ENCODE results near the gene SLC45A3.
"Not testable (repeated sequence)": the region's sequence is repeated elsewhere in the genome, so short reads cannot be mapped to it uniquely, and the experiment has no call there.

The SLC45A3 gene, protein sequence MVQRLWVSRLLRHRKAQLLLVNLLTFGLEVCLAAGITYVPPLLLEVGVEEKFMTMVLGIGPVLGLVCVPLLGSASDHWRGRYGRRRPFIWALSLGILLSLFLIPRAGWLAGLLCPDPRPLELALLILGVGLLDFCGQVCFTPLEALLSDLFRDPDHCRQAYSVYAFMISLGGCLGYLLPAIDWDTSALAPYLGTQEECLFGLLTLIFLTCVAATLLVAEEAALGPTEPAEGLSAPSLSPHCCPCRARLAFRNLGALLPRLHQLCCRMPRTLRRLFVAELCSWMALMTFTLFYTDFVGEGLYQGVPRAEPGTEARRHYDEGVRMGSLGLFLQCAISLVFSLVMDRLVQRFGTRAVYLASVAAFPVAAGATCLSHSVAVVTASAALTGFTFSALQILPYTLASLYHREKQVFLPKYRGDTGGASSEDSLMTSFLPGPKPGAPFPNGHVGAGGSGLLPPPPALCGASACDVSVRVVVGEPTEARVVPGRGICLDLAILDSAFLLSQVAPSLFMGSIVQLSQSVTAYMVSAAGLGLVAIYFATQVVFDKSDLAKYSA

GRCh38 chr1:205680073-205680851, at the start of gene SLC45A3:
Gene SLC45A3 (minus strand): TSS chr1:205680509. CDS start chr1:205664656, 15,853 bp downstream.
- no peak for DNase-seq (ENCODE audit: low read depth in 2 of 2)

GRCh38 chr1:205726619-205727125, 46.4 kb upstream of the SLC45A3 start:
- DNase-seq (ENCODE audit: low read depth in 2 of 2): no peak

GRCh38 chr1:205725514-205725913, 45.2 kb upstream of the SLC45A3 start:
- no peak for DNase-seq (ENCODE audit: low read depth in 2 of 2)

GRCh38 chr1:205720740-205721139, 40.4 kb upstream of the SLC45A3 start:
- not testable (repeated sequence) for DNase-seq (ENCODE audit: low read depth in 2 of 2)

DNA sequence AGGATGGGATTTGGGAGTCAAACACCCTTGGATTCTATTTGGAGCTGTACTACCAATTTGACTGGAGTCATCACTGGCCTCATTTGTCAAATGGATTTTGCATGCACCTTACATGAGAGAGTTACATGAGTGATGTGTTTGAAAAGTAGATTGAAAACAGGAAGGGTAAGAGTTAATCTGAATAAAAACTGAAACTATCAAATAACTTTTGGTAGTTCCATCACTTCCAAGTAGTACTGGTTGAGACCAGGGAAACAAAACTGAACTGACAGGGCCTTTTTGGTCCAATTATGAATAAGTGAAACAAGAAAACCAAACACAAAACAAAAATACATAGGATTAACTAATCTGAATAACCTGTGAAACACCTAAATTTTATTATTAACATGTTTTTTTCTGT, 39.5 kb upstream of the SLC45A3 start:
- DNase-seq (ENCODE audit: low read depth in 2 of 2): no peak

DNA sequence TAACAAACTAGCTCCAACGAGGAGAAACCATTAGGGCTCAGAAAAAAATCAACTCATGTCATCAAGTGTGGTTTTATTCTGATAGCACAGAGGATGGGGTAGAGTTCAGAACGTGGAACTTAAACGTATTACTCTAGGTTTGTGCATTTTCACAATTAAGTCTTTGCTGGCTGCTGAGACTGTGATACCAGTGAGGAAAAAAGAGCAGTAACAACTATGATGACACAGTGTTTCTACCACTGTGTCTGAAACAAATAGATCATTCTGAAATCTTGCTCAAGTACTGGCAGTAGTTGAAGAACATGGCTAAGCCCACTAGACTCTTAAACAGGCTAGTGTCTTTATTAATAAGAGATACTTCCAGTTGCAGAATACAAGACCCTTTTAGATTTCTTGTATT, 38.7 kb upstream of the SLC45A3 start:
- DNase-seq (ENCODE audit: low read depth in 2 of 2): no peak

- no peak for DNase-seq (ENCODE audit: low read depth in 2 of 2)
Measured at GRCh38 chr1:205716371-205717132, 36.2 kb upstream of the SLC45A3 start.

DNA sequence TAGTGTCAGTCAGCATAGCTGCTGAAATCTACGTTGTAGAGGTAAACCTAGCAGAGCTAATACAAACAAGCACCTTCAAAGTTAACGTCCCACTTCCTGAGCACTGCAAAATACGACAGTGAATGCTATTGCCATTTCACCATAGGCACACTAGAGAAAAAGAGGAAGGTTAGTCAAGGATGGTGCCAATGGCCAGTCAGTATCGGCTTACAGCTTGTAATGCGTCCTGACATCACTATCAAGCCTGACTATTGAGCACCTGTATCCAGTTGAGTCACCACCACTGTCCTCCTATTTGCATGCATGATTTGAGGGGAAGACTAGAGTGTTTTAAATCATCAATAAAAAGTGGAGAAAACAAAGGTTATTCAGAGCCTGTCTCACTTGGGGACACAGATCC, 35.3 kb upstream of the SLC45A3 start:
- no peak for DNase-seq (ENCODE audit: low read depth in 2 of 2)

DNA sequence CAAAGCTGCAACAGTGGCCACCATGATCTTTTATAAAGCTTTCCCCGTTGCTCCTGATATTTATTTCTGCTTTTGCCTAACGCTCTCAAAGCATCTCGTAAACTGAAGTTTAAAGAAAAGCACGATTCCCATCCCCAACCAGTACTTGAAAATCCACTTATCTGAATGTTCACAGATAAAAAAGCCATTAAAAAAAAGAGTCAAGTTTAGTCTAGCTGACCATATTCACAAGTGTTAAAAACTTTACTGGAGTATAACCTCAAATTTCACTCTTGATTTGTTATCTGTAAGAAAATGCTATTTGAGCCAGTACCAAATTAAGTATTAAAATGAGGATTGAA, 34.6 kb upstream of the SLC45A3 start:
- no peak for DNase-seq (ENCODE audit: low read depth in 2 of 2)

DNA sequence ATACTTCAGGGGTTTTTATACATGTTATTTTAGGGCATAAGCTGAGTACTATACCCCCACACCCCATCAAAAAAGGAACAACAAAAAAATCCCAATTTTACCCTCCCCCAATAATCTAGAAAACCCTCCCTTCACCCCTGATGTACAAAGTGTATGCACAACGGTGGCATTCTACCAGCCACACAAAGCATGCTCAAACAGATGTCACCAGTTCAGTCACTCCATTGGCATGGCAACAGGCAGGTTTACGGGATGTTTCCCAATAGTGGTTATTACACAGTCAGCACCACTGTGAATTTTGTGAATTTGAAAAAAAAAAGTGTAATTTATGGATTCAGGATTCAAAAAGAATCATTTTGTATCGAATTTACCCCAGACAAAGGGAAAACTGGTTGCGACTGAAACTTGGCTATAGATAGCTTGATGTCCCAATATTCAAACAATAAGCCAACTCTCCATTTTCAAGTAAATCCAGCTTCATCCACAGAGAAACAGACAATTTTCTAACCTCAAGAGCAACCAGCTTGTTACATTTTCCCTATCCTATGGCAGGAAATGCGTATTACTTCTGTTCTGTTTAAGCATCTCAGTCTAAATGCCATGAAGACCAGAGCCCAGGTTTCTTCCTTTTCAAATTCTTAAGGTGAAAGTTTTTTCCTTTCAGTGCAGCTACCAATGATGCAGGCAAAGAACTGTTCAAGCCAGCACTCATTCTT, 34.0 kb upstream of the SLC45A3 start:
- no peak for DNase-seq (ENCODE audit: low read depth in 2 of 2)

DNA sequence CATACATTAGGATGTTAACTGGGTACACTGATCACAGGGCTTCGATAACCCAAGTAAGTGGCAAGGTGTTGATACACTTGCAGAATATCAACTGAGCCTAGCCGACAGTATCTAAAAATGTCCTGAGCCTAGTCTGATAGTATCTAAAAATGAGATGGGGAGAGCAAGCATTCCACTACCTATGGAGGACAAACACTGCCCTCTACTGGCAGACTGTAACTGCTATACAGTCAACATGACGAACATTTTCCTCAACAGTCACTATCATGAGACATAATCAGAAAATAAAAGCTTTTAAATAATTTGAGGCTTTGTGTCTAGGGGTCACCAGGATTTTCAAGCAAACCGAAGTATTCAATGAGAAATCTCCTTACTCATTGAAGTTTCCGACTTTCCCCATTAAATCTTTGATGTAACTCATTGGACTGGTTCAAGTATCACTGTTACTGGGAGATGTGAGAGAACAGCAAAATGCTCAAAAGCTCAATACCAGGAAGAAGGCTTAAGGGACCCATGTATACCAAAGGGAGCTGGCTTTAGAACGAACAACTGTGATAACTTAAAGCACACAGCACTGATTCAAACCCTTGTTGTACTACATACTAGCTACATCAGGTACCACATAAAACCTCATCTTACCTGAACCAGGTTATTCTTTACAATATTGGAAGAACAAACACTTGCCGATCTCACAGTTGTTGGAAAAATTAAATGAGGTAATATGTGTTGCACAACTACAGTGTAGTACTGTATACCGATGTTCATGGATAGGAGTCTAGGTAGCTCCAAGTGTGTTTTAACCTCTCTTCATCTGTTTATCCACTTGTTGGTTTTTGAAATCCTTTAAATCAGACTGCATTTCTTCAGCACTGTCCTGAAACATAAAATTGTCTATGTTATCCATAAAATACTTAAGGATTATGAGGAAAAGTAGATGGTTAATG, 31.1 kb upstream of the SLC45A3 start:
- DNase-seq (ENCODE audit: low read depth in 2 of 2): peak; percentile 38 to 58

DNA sequence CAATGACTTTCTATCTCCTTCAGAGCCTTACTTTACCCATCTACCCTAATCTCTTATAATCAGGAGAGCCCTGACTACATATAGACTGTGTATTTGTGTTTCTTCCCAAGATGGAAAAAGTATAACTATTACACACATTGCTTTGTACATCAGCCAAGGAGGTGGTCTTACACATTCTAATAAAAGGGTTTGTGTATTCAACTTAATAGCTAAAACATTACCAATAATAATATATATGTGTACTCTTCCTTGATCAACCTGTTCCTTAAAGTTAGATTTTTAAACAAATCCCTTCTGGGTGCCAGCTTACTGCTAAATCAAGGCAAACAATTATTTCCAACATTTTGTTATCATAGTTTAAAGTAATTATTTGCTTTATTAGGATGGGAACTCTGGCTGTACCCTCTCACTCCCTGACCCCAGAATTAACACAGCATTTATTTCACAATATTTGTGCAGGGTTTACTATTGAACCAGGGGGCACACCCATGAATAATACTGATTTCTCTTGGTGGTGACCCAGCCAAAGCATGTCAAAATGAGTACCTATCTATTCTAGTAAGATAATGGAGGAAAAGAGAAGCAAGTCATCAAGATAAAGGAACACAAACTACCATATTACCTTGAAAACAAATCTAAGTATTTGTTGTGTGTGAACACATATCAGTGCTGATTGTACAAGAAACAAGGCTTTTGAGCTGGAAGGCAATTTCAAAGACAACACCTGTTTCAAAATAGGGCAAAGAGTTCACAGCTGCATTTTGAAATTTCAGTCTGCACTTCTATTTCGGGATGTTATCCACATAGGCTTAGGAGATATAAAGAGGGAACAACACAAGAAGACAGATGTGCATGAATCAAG, 30.1 kb upstream of the SLC45A3 start:
- no peak for DNase-seq (ENCODE audit: low read depth in 2 of 2)

GRCh38 chr1:205709640-205710039, 29.3 kb upstream of the SLC45A3 start:
- DNase-seq (ENCODE audit: low read depth in 2 of 2): no peak

DNA sequence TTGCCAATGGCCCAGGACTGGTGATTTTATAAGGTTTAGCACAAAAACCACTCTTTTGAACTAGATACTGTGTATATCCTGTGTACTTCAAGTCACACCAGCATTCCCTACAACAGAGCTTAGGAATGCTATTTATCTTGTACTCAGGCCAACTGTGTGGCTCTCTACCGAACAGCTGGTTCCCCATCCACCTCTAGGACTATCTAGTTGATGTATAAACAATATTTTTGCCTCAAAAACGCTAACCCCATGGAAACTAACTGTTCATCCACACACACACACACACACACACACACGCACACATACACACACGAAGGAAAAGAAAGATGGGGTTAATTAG, 28.7 kb upstream of the SLC45A3 start:
- no peak for DNase-seq (ENCODE audit: low read depth in 2 of 2)

GRCh38 chr1:205706601-205707502, 26.5 kb upstream of the SLC45A3 start:
- DNase-seq (ENCODE audit: low read depth in 2 of 2): no peak

GRCh38 chr1:205704903-205705302, 24.6 kb upstream of the SLC45A3 start:
- DNase-seq (ENCODE audit: low read depth in 2 of 2): no peak

- DNase-seq (ENCODE audit: low read depth in 2 of 2): no peak
Measured at GRCh38 chr1:205703072-205703471, 22.8 kb upstream of the SLC45A3 start.

- DNase-seq (ENCODE audit: low read depth in 2 of 2): no peak
Measured at GRCh38 chr1:205701891-205702290, 21.6 kb upstream of the SLC45A3 start.

Measured in stimulated activated CD4-positive, alpha-beta T cell treated with anti-CD3 and anti-CD28 coated beads, Interleukin-15, amount 100 ng/mL, for 48 hours (primary cell).